K562 (cell line): ENCODE measurements around the gene NEK2. TPM values are rescaled to one million over a fixed set of nuclear protein-coding genes. Genes with fewer than 3 reads are reported as not detected.

Experiments
- CC2D1A ChIP-seq: fragments of 450-650 bp; IDR thresholded peaks from 2 replicates; pipeline ENCODE4 v1.6.1; 2017; ENCODE audit warnings: mild to moderate bottlenecking
- FOXM1 ChIP-seq, 2 experiments: fragments of 450-650 bp in 1 of 2; sonication (generic) in 1 of 2; formaldehyde crosslinking in 1 of 2; IDR thresholded peaks; 2 replicates each; pipeline versions ENCODE4 v1.6.1 to v1.9.0; 2017 to 2022; ENCODE audit warnings: low read depth in 2 of 2, mild to moderate bottlenecking in 2 of 2, missing genetic modification reagents in 1 of 2, moderate library complexity in 1 of 2
- GABPA ChIP-seq: fragments of 200-800 bp; sonication (Bioruptor generic); conservative IDR thresholded peaks from 2 replicates; pipeline ENCODE4 v1.6.1; 2016; ENCODE audit warnings: low read depth, missing genetic modification characterization, missing compliant biosample characterization
- HMGN3 ChIP-seq: IDR thresholded peaks from 2 replicates; pipeline ENCODE4 v1.6.1; 2011; ENCODE audit warnings: borderline replicate concordance, low read depth, mild to moderate bottlenecking, mixed read lengths, low read length; ENCODE audit not compliant: insufficient read length; ENCODE audit errors: extremely low read depth
- HNRNPLL ChIP-seq: fragments of 200-400 bp; formaldehyde crosslinking; IDR thresholded peaks from 2 replicates; pipeline ENCODE4 v1.6.1; 2017; ENCODE audit warnings: low read length, low read depth, mild to moderate bottlenecking; ENCODE audit not compliant: poor library complexity, severe bottlenecking
- L3MBTL2 ChIP-seq: fragments of 450-650 bp; IDR thresholded peaks from 2 replicates; pipeline ENCODE4 v1.6.1; 2016; ENCODE audit warnings: mild to moderate bottlenecking, moderate library complexity
- TBL1XR1 ChIP-seq, 2 experiments: IDR thresholded peaks; 2 replicates each; pipeline ENCODE4 v1.6.1; 2012; ENCODE audit warnings: improper control_type of control experiment in 2 of 2, low read length in 2 of 2, mild to moderate bottlenecking in 1 of 2
- ZNF184 ChIP-seq: sonication (generic); formaldehyde crosslinking; IDR thresholded peaks from 2 replicates; pipeline ENCODE4 v1.5.0; 2020; ENCODE audit warnings: missing genetic modification reagents
- ZNF324 ChIP-seq: fragments of 250-450 bp; sonication (Bioruptor Pico); IDR thresholded peaks from 2 replicates; pipeline ENCODE4 v1.4.0; 2020; ENCODE audit warnings: mild to moderate bottlenecking
- polyA plus RNA-seq, 8 experiments: library from polyadenylated mRNA; depleted of rRNA in 4 of 8; stranded (reverse) in 5 of 8; unstranded in 3 of 8; fragments of >200 nt; fragmentation: Nextera tagmentation in 2 of 8; fragmentation: Illumina TruSeq in 1 of 8; extraction: Ambion mirVana in 2 of 8; extraction: Trizol in 1 of 8; gene quantifications; 2 replicates each; pipeline versions ENCODE4 v1.2.1 to v1.2.3, GENCODE V29; 2011 to 2014; ENCODE audit warnings: inconsistent platforms in 1 of 8, missing spikeins in 1 of 8
- total RNA-seq, 7 experiments: library from RNA; depleted of rRNA in 6 of 7; stranded (reverse); fragments of >200 nt in 6 of 7; fragmentation: Illumina TruSeq in 2 of 7; extraction: Trizol in 2 of 7; gene quantifications; 2 replicates each; pipeline versions ENCODE4 v1.2.1 to v1.2.3, GENCODE V29; 2011 to 2021; ENCODE audit warnings: low replicate concordance in 1 of 7
- TF ChIP-seq, protein P1 (sequence below): sonication (generic); formaldehyde crosslinking; IDR thresholded peaks from 2 replicates; pipeline ENCODE4 v1.8.0; 2022; ENCODE audit warnings: missing genetic modification reagents, mild to moderate bottlenecking, borderline replicate concordance
- TF ChIP-seq, protein P2 (sequence below), 2 experiments: fragments of 150-350 bp in 1 of 2; IDR thresholded peaks; 2 replicates each; pipeline ENCODE4 v1.6.1; 2012 to 2016; ENCODE audit warnings: low read depth in 2 of 2, low read length in 2 of 2, mild to moderate bottlenecking in 1 of 2, moderate library complexity in 1 of 2
- TF ChIP-seq, protein P3 (sequence below): fragments of 250-450 bp; sonication (Bioruptor Pico); IDR thresholded peaks from 2 replicates; pipeline ENCODE4 v1.4.0; 2020
- TF ChIP-seq, protein P4 (sequence below): fragments of 450-650 bp; IDR thresholded peaks from 2 replicates; pipeline ENCODE4 v1.6.1; 2016; ENCODE audit warnings: mild to moderate bottlenecking

Gene NEK2
- total and polyA plus RNA-seq, 9 of the 15 experiments (the other 6 are each of a cell fraction or from before 2014, with no cell fraction given) = 30.0 to 74.7 (median 66.4) TPM

DNA sequence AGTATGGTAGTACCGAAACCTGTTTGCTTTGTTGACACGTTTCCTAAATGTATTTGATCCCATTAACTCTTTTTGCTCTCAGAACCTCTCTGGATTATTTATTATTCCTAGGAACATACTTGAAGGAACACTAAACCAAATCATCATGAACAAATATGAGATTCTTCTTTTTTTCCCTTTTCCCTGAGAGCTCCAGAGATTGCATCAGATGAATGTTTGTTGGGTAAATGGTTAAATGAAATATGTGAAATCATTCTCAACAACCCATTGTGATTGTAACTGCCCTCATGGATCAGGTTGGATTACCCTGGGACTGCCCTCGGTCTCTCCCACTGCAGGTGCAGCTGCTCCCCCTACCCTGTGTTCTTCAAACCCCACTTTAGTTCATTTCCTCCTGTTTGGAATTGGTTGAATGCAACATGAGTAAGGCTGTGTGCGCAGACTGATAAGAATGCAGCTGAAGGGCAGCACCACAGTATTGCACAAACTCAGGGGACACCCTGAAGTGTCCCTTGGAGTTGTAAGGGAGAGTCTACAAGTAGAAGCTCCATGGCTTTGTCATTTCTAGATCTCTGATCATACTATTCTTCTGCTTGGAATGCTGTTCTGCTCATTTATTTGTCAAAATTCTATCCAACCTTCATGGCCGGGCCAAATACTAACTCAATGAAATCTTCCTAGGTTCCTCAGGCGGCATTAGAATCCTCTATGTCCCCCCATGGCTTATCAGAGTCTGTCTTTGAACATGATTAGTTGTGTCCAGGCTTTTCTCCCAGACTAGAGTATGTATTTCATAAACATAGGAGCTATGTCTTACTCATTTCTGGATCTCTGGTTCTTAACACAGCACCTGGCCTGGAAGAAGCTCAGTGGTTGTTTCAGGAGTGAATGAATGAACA is 47.1 kb upstream of the NEK2 start (continued):
- TF ChIP-seq, protein P1, sequence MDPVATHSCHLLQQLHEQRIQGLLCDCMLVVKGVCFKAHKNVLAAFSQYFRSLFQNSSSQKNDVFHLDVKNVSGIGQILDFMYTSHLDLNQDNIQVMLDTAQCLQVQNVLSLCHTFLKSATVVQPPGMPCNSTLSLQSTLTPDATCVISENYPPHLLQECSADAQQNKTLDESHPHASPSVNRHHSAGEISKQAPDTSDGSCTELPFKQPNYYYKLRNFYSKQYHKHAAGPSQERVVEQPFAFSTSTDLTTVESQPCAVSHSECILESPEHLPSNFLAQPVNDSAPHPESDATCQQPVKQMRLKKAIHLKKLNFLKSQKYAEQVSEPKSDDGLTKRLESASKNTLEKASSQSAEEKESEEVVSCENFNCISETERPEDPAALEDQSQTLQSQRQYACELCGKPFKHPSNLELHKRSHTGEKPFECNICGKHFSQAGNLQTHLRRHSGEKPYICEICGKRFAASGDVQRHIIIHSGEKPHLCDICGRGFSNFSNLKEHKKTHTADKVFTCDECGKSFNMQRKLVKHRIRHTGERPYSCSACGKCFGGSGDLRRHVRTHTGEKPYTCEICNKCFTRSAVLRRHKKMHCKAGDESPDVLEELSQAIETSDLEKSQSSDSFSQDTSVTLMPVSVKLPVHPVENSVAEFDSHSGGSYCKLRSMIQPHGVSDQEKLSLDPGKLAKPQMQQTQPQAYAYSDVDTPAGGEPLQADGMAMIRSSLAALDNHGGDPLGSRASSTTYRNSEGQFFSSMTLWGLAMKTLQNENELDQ (CRISPR knock-in tag) = no peak
- TF ChIP-seq GABPA (tag) = 0 out of 2 replicates have a peak, but pooled peaks have one; percentile 21
- TF ChIP-seq CC2D1A = peak; percentile 37; the same call in 1 of the 2 replicates
- no peak for TF ChIP-seq ZNF324 (CRISPR knock-in tag)
- TF ChIP-seq HMGN3 = peak; percentile 33
- TF ChIP-seq ZNF184 (CRISPR knock-in tag) = no peak
- peak; percentile 67; the same call in 1 of the 2 replicates for TF ChIP-seq FOXM1 (IDR thresholded peaks at IDR 0.05; ENCODE audit: low read depth)
- no peak for TF ChIP-seq FOXM1 (CRISPR knock-in tag; IDR thresholded peaks at IDR 0.05; ENCODE audit: low read depth)
- TF ChIP-seq, protein P2, sequence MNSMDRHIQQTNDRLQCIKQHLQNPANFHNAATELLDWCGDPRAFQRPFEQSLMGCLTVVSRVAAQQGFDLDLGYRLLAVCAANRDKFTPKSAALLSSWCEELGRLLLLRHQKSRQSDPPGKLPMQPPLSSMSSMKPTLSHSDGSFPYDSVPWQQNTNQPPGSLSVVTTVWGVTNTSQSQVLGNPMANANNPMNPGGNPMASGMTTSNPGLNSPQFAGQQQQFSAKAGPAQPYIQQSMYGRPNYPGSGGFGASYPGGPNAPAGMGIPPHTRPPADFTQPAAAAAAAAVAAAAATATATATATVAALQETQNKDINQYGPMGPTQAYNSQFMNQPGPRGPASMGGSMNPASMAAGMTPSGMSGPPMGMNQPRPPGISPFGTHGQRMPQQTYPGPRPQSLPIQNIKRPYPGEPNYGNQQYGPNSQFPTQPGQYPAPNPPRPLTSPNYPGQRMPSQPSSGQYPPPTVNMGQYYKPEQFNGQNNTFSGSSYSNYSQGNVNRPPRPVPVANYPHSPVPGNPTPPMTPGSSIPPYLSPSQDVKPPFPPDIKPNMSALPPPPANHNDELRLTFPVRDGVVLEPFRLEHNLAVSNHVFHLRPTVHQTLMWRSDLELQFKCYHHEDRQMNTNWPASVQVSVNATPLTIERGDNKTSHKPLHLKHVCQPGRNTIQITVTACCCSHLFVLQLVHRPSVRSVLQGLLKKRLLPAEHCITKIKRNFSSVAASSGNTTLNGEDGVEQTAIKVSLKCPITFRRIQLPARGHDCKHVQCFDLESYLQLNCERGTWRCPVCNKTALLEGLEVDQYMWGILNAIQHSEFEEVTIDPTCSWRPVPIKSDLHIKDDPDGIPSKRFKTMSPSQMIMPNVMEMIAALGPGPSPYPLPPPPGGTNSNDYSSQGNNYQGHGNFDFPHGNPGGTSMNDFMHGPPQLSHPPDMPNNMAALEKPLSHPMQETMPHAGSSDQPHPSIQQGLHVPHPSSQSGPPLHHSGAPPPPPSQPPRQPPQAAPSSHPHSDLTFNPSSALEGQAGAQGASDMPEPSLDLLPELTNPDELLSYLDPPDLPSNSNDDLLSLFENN (IDR thresholded peaks at IDR 0.05; ENCODE audit: low read depth in 2 of 2, low read length in 2 of 2) = 0 out of 4 replicates have a peak, but pooled peaks of 1 of the 2 experiments have one; percentile 41
- peak; percentile 42 for TF ChIP-seq HNRNPLL
- TF ChIP-seq L3MBTL2 = peak; percentile 68
- TF ChIP-seq, protein P3, sequence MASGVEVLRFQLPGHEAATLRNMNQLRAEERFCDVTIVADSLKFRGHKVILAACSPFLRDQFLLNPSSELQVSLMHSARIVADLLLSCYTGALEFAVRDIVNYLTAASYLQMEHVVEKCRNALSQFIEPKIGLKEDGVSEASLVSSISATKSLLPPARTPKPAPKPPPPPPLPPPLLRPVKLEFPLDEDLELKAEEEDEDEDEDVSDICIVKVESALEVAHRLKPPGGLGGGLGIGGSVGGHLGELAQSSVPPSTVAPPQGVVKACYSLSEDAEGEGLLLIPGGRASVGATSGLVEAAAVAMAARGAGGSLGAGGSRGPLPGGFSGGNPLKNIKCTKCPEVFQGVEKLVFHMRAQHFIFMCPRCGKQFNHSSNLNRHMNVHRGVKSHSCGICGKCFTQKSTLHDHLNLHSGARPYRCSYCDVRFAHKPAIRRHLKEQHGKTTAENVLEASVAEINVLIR (CRISPR knock-in tag) = no peak
- TF ChIP-seq, protein P4, sequence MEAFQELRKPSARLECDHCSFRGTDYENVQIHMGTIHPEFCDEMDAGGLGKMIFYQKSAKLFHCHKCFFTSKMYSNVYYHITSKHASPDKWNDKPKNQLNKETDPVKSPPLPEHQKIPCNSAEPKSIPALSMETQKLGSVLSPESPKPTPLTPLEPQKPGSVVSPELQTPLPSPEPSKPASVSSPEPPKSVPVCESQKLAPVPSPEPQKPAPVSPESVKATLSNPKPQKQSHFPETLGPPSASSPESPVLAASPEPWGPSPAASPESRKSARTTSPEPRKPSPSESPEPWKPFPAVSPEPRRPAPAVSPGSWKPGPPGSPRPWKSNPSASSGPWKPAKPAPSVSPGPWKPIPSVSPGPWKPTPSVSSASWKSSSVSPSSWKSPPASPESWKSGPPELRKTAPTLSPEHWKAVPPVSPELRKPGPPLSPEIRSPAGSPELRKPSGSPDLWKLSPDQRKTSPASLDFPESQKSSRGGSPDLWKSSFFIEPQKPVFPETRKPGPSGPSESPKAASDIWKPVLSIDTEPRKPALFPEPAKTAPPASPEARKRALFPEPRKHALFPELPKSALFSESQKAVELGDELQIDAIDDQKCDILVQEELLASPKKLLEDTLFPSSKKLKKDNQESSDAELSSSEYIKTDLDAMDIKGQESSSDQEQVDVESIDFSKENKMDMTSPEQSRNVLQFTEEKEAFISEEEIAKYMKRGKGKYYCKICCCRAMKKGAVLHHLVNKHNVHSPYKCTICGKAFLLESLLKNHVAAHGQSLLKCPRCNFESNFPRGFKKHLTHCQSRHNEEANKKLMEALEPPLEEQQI = peak; percentile 76; the same call in 1 of the 2 replicates
- peak in 1 of 2 experiments; percentile 78; a peak in 1 of 4 replicates for TF ChIP-seq TBL1XR1 (IDR thresholded peaks at IDR 0.05; ENCODE audit: low read length in 2 of 2)
